Vagina (tissue), 2 donors: ENCODE data around the gene USP17L11. TPM values are rescaled to one million over a fixed set of nuclear protein-coding genes. Genes with fewer than 3 reads are reported as not detected.
"Not testable (repeated sequence)": the region's sequence is repeated elsewhere in the genome, so short reads cannot be mapped to it uniquely, and the experiment has no call there.

ENCODE experiments used
- DNase-seq, 2 donors: peaks; one replicate each; pipeline ENCODE4 v3.0.0-alpha.2; 2017; ENCODE audit errors: extremely low spot score in 2 of 2
- H3K27ac ChIP-seq: fragments of 200-600 bp; sonication (generic); one replicate; pipeline ENCODE4 v1.5.1; 2019
- H3K27me3 ChIP-seq: fragments of 200-600 bp; sonication (generic); one replicate; pipeline ENCODE4 v1.5.1; 2019
- H3K36me3 ChIP-seq, 2 donors: fragments of 200-600 bp; sonication (generic); one replicate each; pipeline ENCODE4 v1.5.1; 2017 to 2019
- H3K4me1 ChIP-seq: fragments of 200-600 bp; sonication (generic); one replicate; pipeline ENCODE4 v1.5.1; 2019
- H3K4me3 ChIP-seq, 2 donors: fragments of 200-600 bp; sonication (generic); 1 replicate in 1 of 2; 2 replicates in 1 of 2; pipeline ENCODE4 v1.5.1; 2016 to 2019
- H3K9me3 ChIP-seq: fragments of 200-600 bp; sonication (generic); one replicate; pipeline ENCODE4 v1.5.1; 2019
- intact Hi-C: fragments of 100-400 bp; cut with DNase I; formaldehyde crosslinking; loops from one replicate; pipeline ENCODE4 v1.15.1; 2023
- total RNA-seq: library from RNA; depleted of rRNA; stranded (reverse); fragments of >200 nt; gene quantifications from one replicate; pipeline ENCODE4 v1.2.3, GENCODE V29; 2016

The USP17L11 gene
- total RNA-seq, 1 donor from 2014 or later = not detected

DNA sequence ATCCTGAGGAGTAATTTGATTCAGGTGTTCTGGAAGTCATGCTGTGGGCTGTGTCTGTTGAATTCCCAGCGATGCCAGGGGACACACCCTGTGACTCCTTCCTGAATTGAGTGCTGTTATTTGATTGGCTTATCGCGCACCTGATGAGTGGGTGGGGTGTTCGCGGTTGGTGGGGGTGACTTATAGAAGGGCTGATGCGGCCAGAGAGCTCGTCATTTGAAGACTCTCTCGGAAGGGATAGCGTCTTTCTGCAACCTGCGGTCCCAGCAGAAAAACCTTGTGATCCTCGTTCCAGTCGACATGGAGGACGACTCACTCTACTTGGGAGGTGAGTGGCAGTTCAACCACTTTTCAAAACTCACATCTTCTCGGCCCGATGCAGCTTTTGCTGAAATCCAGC lies 42.6 kb downstream of the USP17L11 start, which contains the start of gene USP17L20:
TSS of gene USP17L20 (plus strand) at position 301 of the 400 bp plus-strand sequence. CDS start at position 301, 0 bp downstream.
- H3K4me3 ChIP-seq, H3K4me1 ChIP-seq, H3K36me3 ChIP-seq, H3K9me3 ChIP-seq, intact Hi-C loops, DNase-seq, H3K27ac ChIP-seq, H3K27me3 ChIP-seq: not testable (repeated sequence)

DNA sequence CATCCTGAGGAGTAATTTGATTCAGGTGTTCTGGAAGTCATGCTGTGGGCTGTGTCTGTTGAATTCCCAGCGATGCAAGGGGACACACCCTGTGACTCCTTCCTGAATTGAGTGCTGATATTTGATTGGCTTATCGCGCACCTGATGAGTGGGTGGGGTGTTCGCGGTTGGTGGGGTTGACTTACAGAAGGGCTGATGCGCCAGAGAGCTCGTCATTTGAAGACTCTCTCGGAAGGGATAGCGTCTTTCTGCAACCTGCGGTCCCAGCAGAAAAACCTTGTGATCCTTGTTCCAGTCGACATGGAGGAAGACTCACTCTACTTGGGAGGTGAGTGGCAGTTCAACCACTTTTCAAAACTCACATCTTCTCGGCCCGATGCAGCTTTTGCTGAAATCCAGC lies 47.4 kb downstream of the USP17L11 start, which contains the start of gene USP17L21:
TSS of gene USP17L21 (plus strand) at position 301 of the 400 bp plus-strand sequence. CDS start at position 301, 0 bp downstream.
- H3K27me3 ChIP-seq, DNase-seq, H3K36me3 ChIP-seq, intact Hi-C loops, H3K9me3 ChIP-seq, H3K27ac ChIP-seq, H3K4me1 ChIP-seq, H3K4me3 ChIP-seq: not testable (repeated sequence)

Other genes starting within 250 kb of the USP17L11 start
- gene FAM90A26, start 45.0 kb upstream of the USP17L11 start, total RNA-seq = not detected
- not detected for gene USP17L10, start 4.7 kb upstream of the USP17L11 start, total RNA-seq
- not detected for gene USP17L12, start 4.7 kb downstream of the USP17L11 start, total RNA-seq
- gene USP17L13, start 9.5 kb downstream of the USP17L11 start, total RNA-seq = not detected
- gene USP17L15, start 19.0 kb downstream of the USP17L11 start, total RNA-seq = not detected
- gene USP17L17, start 28.5 kb downstream of the USP17L11 start, total RNA-seq = not detected
- gene USP17L18, start 33.2 kb downstream of the USP17L11 start, total RNA-seq = not detected
- not detected for gene USP17L19, start 38.0 kb downstream of the USP17L11 start, total RNA-seq
- not detected for gene USP17L20, start 42.7 kb downstream of the USP17L11 start, total RNA-seq
- not detected for gene USP17L21, start 47.5 kb downstream of the USP17L11 start, total RNA-seq
- gene USP17L22, start 52.2 kb downstream of the USP17L11 start, total RNA-seq = not detected
- gene USP17L24, start 109.8 kb downstream of the USP17L11 start, total RNA-seq = not detected
- not detected for gene USP17L25, start 114.5 kb downstream of the USP17L11 start, total RNA-seq
- not detected for gene USP17L26, start 119.3 kb downstream of the USP17L11 start, total RNA-seq
- gene USP17L5, start 124.0 kb downstream of the USP17L11 start, total RNA-seq = not detected
- gene USP17L27, start 128.7 kb downstream of the USP17L11 start, total RNA-seq = not detected
- not detected for gene USP17L28, start 133.5 kb downstream of the USP17L11 start, total RNA-seq
- not detected for gene USP17L29, start 138.2 kb downstream of the USP17L11 start, total RNA-seq
- not detected for gene USP17L30, start 147.7 kb downstream of the USP17L11 start, total RNA-seq
- gene DEFB131A, start 229.0 kb downstream of the USP17L11 start, total RNA-seq = not detected